ENCODE results near the gene KRT74. TPM values are rescaled to one million over a fixed set of nuclear protein-coding genes. Genes with fewer than 3 reads are reported as not detected.
A peak's percentile ranks its signal among the peaks of the same experiment; 100 is the strongest.

The KRT74 gene
- polyA plus RNA-seq, 1 donor (not counting 4 experiments of a cell fraction or from before 2014, with no cell fraction given), result 0.17 TPM

DNA sequence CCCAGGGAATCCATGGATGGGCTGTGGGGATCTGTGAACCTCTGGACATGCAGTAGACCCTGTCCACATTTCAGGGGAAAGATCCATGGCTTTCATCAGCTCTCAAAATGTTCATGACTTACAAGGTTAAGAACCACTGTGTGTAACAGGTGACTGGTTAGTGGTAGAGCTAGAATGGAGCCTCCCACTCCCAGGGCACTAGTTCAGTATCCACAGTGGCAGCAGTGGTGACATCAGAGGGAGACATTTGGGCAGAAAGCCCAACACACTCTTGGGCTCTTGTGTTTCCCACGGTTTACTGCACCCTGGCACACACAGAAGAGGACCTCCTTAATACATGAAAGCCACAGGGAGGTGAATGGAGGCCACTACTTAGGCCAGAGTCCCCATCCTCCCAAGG, 9.1 kb downstream of the KRT74 start:
- Histone ChIP-seq H2AFZ (ENCODE audit: control insufficient read depth, low read length) (no peak overlapping the region), H3K36me3 (ENCODE audit: control insufficient read depth in 2 of 2, extremely low read depth in 1 of 2, insufficient read depth in 2 of 2, low read length in 2 of 2) (no peaks in the 10 kb centered on the region), H3K27ac (ENCODE audit: control insufficient read depth, insufficient read depth, low read length) (no peak overlapping the region), H3K27me3 (ENCODE audit: control insufficient read depth, extremely low read depth, insufficient read depth, low read length) (peaks cover 2% of the 10 kb centered on the region), H3K9me3 (ENCODE audit: control insufficient read depth, low read depth, low read length) (no peaks in the 10 kb centered on the region), H3K4me2 (ENCODE audit: control insufficient read depth, extremely low read depth, insufficient read depth, low read depth, low read length) (no peak overlapping the region), H3K9me1 (ENCODE audit: control insufficient read depth, extremely low read depth, insufficient read depth, low read length) (no peaks in the 10 kb centered on the region), H3K4me3 (ENCODE audit: control insufficient read depth in 2 of 3, extremely low read depth in 1 of 3, insufficient read depth in 2 of 3, low read depth in 1 of 3, low read length in 3 of 3) (no peak overlapping the region), H3K4me1 (ENCODE audit: control insufficient read depth, extremely low read depth, insufficient read depth, low read length) (no peaks in the 10 kb centered on the region), H3K79me2 (ENCODE audit: control insufficient read depth, insufficient read depth, low read length) (no peaks in the 10 kb centered on the region), H3K9ac (ENCODE audit: control insufficient read depth, extremely low read depth, insufficient read depth, low read length) (no peak overlapping the region), H4K20me1 (ENCODE audit: control insufficient read depth, extremely low read depth, insufficient read depth, low read length) (no peaks in the 10 kb centered on the region)
- dilution Hi-C loops (cut with MboI; ENCODE audit: extremely low pct_ligation_motif_present, low sequenced_read_pairs), result no loop called here
- no peak for TF ChIP-seq CTCF (optimal IDR thresholded peaks at IDR 0.05 in 1 of 3, IDR thresholded peaks at IDR 0.05 in 1 of 3, conservative IDR thresholded peaks at IDR 0.05 in 1 of 3; ENCODE audit: extremely low read depth in 1 of 3, insufficient read depth in 2 of 3, low read length in 3 of 3)
- no peak for TF ChIP-seq EZH2 (IDR thresholded peaks at IDR 0.05; ENCODE audit: low read length)
- DNase-seq (ENCODE audit: low read depth, low spot score), result no peak
- FAIRE-seq, result no peak

DNA sequence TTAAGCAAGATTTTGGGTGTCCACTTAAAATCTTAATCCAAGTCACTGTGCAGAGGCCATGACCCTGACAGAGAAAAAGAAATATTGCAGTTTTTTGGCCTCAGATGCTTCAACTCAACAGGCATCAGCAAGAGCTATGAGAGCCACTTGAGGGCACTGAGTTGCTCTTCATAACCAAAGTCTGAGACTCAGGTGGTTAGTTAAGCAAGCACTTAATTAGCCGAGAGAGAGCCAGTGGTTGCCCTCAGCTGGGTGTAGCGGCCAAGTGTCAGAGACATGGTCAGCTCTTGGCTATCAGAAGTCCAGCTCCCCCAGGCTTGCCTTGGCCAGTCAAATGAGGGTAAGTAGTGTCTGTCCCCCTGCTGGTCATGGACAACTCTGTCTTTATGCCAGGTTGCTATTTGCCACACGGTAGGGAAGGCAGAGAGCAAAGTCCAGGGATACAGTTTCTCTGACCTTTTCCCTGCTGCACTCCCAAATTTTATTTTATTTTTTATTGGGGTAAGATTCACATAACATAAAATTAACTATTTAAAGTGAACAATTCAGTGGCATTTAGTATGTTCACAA, 11.7 kb downstream of the KRT74 start:
- FAIRE-seq (no peak), DNase-seq (ENCODE audit: low read depth, low spot score) (no peak)
- TF ChIP-seq EZH2 (IDR thresholded peaks at IDR 0.05; ENCODE audit: low read length), result no peak
- peak; percentile 39 to 50 (median 41) for TF ChIP-seq CTCF (optimal IDR thresholded peaks at IDR 0.05 in 1 of 3, IDR thresholded peaks at IDR 0.05 in 1 of 3, conservative IDR thresholded peaks at IDR 0.05 in 1 of 3; ENCODE audit: extremely low read depth in 1 of 3, insufficient read depth in 2 of 3, low read length in 3 of 3)

More for the DNA sequence above, 11.7 kb downstream of the KRT74 start:
- Histone ChIP-seq H3K36me3 (ENCODE audit: control insufficient read depth in 2 of 2, extremely low read depth in 1 of 2, insufficient read depth in 2 of 2, low read length in 2 of 2) (no peaks in the 10 kb centered on the region), H3K9me1 (ENCODE audit: control insufficient read depth, extremely low read depth, insufficient read depth, low read length) (no peaks in the 10 kb centered on the region), H3K9ac (ENCODE audit: control insufficient read depth, extremely low read depth, insufficient read depth, low read length) (no peak overlapping the region), H3K4me1 (ENCODE audit: control insufficient read depth, extremely low read depth, insufficient read depth, low read length) (no peaks in the 10 kb centered on the region), H3K4me2 (ENCODE audit: control insufficient read depth, extremely low read depth, insufficient read depth, low read depth, low read length) (no peak overlapping the region), H3K4me3 (ENCODE audit: control insufficient read depth in 2 of 3, extremely low read depth in 1 of 3, insufficient read depth in 2 of 3, low read depth in 1 of 3, low read length in 3 of 3) (no peak overlapping the region), H3K27ac (ENCODE audit: control insufficient read depth, insufficient read depth, low read length) (no peak overlapping the region), H4K20me1 (ENCODE audit: control insufficient read depth, extremely low read depth, insufficient read depth, low read length) (no peaks in the 10 kb centered on the region), H3K27me3 (ENCODE audit: control insufficient read depth, extremely low read depth, insufficient read depth, low read length) (peaks cover 2% of the 10 kb centered on the region), H3K79me2 (ENCODE audit: control insufficient read depth, insufficient read depth, low read length) (no peaks in the 10 kb centered on the region), H3K9me3 (ENCODE audit: control insufficient read depth, low read depth, low read length) (no peaks in the 10 kb centered on the region), H2AFZ (ENCODE audit: control insufficient read depth, low read length) (no peak overlapping the region)
- dilution Hi-C loops (cut with MboI; ENCODE audit: extremely low pct_ligation_motif_present, low sequenced_read_pairs), result no loop called here
